Esophagus muscularis mucosa (tissue), 3 donors: ENCODE data around the gene TMEM59L.

Experiments used
- POLR2A ChIP-seq: fragments of 450-650 bp; IDR thresholded peaks from one replicate; pipeline ENCODE4 v1.6.1; 2017; ENCODE audit warnings: antibody characterized with exemption, moderate library complexity, mild to moderate bottlenecking, low read depth
- POLR2AphosphoS5 ChIP-seq, 2 donors: sonication (generic); formaldehyde crosslinking; IDR thresholded peaks; one replicate each; pipeline ENCODE4 v1.6.1; 2017; ENCODE audit warnings: antibody characterized with exemption in 2 of 2
- TF ChIP-seq, protein P1 (sequence below), 3 experiments: fragments of 200-600 bp in 2 of 3; fragments of 450-650 bp in 1 of 3; sonication (generic) in 2 of 3; IDR thresholded peaks; one replicate each; pipeline ENCODE4 v1.5.1; 2017 to 2019; ENCODE audit warnings: antibody characterized with exemption in 3 of 3, mild to moderate bottlenecking in 2 of 3, moderate library complexity in 1 of 3

DNA sequence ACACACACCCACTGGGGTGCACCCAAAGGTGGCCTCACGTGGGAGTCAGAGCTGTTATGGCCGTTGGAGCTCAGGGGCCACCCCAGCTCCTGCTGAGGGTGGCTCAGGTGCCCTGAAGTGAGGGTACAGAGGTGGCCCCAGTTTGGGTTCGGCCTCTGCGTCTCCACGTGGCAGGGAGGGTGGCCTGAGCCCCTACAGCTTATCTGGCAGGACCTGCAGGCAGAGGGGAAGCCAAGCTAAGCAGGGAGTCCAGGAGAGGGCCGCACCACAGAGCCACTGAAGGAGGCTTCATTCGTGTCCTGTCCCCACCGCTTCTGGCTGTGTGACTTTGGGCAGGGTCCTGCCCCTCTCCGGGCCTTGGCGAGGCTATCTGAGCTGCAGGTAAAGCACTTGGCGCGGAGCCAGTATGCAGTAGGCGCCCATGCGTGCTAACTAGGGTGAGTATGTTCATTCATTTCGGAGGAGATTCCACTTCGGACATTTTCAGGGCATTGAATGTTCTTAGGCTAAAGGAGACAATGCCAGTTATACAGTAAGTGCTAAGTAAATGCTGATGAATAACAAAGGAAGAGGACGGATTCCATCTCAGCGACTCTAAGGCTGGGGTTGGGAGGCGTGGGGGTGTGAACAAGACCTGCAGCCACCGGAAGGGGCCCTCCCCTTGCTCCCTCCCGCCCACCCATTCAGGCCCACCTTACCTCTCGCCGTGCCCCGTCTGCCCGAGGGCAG is 19.1 kb upstream of the TMEM59L start:
- TF ChIP-seq, protein P1, sequence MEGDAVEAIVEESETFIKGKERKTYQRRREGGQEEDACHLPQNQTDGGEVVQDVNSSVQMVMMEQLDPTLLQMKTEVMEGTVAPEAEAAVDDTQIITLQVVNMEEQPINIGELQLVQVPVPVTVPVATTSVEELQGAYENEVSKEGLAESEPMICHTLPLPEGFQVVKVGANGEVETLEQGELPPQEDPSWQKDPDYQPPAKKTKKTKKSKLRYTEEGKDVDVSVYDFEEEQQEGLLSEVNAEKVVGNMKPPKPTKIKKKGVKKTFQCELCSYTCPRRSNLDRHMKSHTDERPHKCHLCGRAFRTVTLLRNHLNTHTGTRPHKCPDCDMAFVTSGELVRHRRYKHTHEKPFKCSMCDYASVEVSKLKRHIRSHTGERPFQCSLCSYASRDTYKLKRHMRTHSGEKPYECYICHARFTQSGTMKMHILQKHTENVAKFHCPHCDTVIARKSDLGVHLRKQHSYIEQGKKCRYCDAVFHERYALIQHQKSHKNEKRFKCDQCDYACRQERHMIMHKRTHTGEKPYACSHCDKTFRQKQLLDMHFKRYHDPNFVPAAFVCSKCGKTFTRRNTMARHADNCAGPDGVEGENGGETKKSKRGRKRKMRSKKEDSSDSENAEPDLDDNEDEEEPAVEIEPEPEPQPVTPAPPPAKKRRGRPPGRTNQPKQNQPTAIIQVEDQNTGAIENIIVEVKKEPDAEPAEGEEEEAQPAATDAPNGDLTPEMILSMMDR (IDR thresholded peaks at IDR 0.05) = no peak
- TF ChIP-seq POLR2AphosphoS5 (IDR thresholded peaks at IDR 0.05) (no peak), POLR2A (no peak)
